GM12874 (cell line): ENCODE data around the gene LDB2.

Source experiments
- TF ChIP-seq, protein P1 (sequence below): IDR thresholded peaks from 2 replicates; pipeline ENCODE4 v1.5.1; 2011; ENCODE audit warnings: low read depth, mild to moderate bottlenecking, control low read depth, low read length, moderate library complexity; ENCODE audit not compliant: insufficient read depth

LDB2 gene

DNA sequence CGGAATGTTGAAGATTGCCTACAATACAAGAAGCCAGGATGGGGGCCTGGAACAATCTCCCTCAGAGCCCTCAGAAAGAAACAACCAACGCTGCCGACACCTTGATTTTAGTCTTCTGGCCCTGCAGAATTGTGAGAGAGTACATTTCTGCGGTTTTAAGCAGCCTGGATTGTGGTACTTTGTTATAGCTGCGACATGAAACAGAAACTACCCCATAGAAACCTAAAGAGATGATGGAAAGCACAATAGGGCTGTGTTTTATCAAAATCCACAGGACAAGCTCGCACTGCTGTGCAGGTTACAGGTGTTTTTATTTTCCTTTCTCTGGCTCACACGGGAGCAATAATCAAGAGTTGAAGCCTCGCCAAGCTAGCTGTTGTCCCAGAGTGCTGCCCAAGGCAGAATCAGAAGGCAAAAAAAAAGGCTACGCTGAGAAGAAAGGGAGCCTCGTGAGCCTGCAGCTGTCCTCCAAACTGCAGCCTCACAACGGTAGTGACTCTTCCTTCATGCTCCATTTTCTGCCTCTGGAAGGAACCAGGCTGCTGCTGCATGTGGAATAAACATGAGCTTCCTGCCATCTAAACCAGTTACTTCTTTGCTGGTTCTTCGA is 232.4 kb downstream of the LDB2 start:
- TF ChIP-seq, protein P1, sequence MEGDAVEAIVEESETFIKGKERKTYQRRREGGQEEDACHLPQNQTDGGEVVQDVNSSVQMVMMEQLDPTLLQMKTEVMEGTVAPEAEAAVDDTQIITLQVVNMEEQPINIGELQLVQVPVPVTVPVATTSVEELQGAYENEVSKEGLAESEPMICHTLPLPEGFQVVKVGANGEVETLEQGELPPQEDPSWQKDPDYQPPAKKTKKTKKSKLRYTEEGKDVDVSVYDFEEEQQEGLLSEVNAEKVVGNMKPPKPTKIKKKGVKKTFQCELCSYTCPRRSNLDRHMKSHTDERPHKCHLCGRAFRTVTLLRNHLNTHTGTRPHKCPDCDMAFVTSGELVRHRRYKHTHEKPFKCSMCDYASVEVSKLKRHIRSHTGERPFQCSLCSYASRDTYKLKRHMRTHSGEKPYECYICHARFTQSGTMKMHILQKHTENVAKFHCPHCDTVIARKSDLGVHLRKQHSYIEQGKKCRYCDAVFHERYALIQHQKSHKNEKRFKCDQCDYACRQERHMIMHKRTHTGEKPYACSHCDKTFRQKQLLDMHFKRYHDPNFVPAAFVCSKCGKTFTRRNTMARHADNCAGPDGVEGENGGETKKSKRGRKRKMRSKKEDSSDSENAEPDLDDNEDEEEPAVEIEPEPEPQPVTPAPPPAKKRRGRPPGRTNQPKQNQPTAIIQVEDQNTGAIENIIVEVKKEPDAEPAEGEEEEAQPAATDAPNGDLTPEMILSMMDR, result no peak

- TF ChIP-seq, protein P1, result no peak
Measured at GRCh38 chr4:16663732-16664131, 234.7 kb downstream of the LDB2 start.

DNA sequence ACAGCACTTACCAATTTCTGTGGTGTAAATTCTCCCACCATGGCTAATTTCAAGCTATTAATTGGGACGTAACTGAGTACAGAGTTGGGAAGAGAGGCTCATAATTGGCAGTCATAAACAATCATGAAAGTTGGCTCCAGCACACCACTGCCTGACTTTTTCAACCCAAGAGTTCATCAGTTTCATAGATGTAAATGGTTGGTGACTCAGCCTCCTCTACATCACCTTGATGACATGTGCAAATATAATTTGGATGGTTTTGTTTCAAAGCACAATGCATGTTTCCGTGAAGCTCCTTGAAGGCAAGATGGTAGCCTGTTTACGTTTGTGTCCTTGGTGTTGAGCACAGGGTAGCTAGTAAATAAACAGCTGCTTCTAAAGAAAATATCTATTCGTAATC is 235.1 kb downstream of the LDB2 start:
- TF ChIP-seq, protein P1, result no peak

DNA sequence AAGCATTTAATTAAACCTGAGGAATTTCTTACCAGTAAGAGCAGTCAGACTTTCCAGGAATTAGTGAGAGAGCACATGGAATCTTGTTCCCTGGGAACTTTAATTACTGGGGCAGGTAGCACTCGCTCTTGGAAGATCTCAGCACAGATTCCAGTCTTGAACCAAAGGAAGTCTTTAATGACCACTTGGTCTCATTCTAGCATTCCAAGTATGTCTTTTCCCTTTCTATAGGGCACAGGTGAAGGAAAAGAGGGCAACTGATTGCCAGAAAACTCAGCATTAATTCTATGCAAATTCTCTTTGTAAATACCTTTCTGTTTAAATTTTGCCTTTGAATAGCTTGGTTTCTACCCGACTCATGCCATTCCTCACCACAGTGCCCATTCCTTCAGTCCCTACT is 236.6 kb downstream of the LDB2 start:
- TF ChIP-seq, protein P1, result no peak

GRCh38 chr4:16660656-16661055 is 237.8 kb downstream of the LDB2 start:
- TF ChIP-seq, protein P1, result no peak

DNA sequence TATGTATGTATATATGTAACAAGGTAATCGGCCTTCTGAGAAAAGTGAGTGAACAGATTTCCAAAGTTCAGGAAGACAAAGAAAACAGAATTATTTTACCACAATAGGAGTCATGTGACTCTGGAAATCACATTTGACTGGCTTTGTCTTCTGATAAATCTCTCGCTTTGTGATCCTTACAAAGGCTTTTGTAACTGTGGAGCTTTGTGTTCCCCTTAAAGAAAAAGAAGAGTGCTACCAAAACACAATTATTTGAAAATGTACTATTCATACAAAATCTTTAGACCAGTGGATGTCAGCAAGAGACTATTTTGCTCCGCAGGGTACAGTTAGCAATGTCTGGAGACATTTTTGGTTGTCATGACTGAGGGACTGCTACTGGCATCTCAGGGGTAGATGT is 238.8 kb downstream of the LDB2 start:
- TF ChIP-seq, protein P1, result no peak

DNA sequence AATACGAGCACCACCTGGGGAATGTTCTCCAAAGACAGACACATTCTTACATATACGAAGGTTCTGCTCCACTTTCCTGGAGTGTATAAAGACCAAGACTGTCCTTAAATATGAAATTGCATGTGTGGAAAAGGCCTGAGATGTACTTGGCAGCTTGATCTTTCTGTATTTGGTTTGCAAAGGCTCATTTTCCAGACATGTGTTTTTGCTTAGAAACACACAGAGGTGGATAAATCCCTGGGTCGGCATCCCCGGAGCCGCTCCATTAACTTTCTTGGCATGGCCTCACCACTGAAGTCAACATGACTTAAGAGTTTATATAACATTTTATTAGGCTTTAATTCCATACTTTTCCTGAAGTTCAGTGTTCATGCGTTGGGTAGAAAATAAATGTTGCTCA is 239.4 kb downstream of the LDB2 start:
- TF ChIP-seq, protein P1, result no peak
